ENCODE results near the gene MUC20.
"Not testable (repeated sequence)": the region's sequence is repeated elsewhere in the genome, so short reads cannot be mapped to it uniquely, and the experiment has no call there.

The MUC20 gene

GRCh38 chr3:195692781-195693427, 27.9 kb upstream of the MUC20 start:
- no peak for FAIRE-seq

- FAIRE-seq, result no peak
Observed at GRCh38 chr3:195693428-195694216, 27.2 kb upstream of the MUC20 start.

- FAIRE-seq, result not testable (repeated sequence)
Observed at GRCh38 chr3:195694217-195695076, 26.3 kb upstream of the MUC20 start.

DNA sequence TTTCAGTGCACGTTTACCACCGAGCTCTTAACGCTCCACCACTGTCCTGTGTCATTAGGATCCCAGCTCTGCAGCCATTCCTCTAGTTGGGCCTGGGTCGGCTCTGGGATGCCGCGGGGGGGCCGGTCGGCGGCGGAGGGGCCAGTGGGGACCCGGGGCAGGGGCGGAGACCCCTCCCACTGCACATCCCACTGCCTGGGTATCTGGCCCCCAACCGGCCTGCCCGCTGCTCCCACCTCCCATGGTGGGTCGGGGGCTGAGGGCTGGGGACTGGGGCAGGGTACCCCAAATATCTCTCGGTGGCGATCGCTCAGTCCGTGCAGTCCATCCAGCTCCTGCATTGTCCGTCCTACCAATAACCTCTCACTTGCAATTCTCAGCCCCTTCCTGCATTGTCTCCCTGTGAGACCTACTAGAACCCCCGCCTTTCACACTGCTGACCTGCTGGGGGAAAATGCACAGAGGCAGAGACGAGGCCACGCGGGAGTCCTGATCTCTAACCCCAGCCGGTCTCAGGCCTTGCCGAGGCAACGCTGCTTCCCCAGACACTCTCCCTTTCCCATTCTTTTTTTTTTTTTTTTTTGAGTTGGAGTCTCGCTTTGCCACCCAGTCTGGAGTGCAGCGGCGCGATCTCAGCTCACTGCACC, 24.0 kb upstream of the MUC20 start:
- FAIRE-seq, result no peak

GRCh38 chr3:195697582-195698324, 23.0 kb upstream of the MUC20 start:
- FAIRE-seq, result no peak

DNA sequence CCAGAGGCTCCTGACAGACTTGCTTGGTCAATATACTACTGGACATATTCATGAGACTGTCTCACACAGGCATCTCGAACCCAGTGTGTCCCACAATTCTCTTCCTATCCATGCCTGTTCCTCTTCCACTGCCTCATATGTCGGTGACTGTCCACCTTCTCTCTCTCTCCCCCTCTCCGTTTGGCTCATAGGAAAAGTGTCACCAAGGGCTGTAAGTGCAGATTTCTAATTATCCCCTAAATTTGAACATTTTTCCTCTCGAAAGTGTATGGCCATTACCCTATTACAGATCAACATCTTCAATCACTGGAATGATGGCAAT, 22.5 kb upstream of the MUC20 start:
- FAIRE-seq, result no peak

DNA sequence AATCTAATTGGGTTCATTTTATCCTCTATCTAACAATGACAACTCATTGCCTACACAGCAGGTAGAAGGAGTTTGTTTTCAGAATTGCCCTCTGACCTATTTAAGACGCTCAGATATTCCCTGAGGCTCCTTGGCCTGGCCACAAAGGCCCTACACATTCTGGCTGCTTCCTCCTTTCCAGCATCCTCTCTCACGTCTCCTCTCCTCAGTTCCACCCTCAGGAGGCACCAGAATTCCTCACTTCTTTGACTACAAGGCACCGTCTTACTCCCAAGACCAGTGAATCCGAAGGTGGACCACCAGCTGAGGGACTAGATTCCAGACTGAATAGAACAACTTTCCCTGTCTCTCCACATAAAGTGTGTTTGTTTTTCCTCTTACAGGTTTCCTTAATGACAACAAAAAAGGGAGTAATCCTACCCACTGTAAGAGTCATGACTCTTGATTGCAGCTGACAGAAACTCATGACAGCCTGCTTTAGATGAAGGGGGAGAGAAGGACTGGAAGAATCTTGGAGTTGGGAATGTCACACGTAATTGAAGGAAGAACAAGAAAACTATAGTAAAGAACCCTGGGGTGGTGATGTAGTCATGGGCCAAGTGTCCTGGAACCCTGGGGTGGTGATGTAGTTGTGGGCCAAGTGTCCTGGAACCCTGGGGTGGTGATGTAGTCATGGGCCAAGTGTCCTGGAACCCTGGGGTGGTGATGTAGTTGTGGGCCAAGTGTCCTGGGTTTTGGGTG, 22.0 kb upstream of the MUC20 start:
- no peak for FAIRE-seq

GRCh38 chr3:195699388-195699771, 21.4 kb upstream of the MUC20 start:
- no peak for FAIRE-seq

DNA sequence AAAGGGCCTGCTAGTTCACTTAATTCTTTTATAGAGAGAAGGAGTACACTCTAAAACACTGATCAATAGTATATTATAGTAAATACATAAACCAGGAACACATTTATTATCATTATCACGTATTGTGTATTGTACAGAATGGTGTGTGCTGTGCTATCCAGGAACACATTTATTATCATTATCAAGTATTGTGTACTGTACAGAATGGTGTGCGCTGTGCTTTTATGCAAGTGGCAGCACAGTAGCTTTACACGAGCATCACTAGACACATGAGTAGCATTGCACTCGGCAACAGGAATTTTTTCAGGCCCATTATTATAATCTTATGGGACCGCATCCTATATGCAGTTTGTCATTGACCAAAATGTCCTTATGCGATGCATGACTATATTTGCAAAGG, 20.9 kb upstream of the MUC20 start:
- FAIRE-seq, result no peak

DNA sequence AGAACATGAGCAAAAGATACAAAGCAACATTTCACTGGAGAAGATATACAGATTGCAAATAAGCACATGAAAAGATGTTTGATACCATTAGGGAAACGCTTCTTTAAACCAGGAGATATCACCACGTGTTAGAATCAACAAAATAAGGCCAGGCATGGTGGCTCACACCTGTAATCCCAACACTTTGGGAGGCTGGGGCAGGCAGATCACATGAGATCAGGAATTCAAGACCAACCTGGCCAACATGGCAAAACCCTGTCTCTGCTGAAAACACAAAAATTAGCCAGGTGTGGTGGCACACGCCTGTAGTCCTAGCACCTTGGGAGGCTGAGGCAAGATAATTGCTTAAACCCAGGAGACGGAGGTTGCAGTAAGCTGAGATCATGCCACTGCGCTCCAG, 20.5 kb upstream of the MUC20 start:
- FAIRE-seq, result no peak

DNA sequence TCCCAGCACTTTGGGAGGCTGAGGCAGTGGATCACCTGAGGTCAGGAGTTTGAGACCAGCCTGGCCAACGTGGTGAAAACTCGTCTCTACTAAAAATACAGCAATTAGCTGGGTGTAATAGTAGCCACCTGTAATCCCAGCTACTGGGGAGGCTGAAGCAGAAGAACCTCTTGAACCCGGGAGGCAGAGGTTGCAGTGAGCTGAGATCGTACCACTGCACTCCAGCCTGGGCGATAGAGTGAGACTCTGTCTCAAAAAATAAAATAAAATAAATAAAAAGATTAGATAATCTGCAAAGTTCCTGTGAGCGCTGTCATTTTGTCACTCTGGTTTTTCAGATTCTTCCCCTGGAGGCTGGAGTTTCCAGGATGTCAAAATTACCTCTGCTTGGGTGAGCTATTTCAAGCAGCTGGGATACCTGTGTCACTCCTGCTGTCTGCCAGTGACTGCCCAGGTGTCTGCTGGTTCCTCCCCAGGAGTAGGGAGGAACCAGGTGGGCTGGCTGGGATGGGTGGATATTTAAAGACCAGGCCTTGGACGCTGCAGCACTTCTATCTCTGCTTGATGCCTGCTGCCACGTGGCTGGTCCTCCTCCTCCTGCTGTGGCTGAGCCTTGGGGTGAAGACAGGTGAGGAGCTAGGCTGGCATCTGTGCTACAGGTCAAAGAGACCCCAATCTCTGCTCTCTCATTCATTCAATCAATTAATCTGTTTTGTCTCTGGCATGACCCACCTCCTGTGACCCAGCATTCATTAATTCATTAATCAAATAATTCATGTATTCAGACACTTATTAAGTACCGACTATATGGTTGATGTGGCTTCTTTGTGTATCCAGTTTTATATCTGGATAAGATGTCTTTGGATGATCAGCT, 19.5 kb upstream of the MUC20 start:
- no peak for FAIRE-seq

DNA sequence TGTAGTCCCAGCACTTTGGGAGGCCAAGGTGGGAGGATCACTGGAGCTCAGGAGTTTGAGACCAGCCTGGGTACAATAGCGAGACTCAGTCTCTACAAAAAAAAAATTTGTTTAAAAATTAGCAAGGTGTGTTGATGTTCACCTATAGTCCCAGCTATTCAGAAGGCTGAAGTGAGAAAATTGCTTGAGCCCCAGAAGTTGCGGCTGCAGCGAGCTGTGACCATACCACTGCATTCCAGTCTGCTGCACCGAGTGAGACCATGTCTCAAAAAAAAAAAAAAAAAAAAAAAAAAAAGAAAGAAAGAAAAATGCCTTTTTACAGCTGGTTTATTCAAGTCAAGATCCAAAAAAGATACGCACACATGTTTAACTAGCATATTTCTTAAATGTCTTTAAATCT, 17.0 kb upstream of the MUC20 start:
- no peak for FAIRE-seq

- no peak for FAIRE-seq
Observed at GRCh38 chr3:195704433-195704999, 16.3 kb upstream of the MUC20 start.

- no peak for FAIRE-seq
Observed at GRCh38 chr3:195705081-195705991, 15.4 kb upstream of the MUC20 start.

DNA sequence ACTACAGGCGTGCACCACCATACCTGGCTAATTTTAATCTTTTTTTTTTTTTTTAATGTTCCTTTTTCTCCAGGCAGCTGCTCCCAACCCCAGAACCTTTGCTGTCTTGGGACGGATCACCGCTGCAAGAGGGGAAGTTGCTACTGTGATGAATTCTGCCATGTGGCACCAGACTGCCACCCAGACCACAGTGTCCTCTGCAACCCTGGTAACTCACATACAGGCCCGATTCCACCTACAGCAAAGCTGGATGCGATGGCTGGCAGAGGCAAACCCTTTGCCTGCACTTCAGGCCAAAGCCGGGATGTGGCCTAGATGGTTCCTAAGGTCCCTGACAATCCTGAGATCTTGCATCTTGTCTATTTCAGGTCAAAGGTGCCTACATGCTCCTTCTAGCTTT, 12.7 kb upstream of the MUC20 start:
- no peak for FAIRE-seq

DNA sequence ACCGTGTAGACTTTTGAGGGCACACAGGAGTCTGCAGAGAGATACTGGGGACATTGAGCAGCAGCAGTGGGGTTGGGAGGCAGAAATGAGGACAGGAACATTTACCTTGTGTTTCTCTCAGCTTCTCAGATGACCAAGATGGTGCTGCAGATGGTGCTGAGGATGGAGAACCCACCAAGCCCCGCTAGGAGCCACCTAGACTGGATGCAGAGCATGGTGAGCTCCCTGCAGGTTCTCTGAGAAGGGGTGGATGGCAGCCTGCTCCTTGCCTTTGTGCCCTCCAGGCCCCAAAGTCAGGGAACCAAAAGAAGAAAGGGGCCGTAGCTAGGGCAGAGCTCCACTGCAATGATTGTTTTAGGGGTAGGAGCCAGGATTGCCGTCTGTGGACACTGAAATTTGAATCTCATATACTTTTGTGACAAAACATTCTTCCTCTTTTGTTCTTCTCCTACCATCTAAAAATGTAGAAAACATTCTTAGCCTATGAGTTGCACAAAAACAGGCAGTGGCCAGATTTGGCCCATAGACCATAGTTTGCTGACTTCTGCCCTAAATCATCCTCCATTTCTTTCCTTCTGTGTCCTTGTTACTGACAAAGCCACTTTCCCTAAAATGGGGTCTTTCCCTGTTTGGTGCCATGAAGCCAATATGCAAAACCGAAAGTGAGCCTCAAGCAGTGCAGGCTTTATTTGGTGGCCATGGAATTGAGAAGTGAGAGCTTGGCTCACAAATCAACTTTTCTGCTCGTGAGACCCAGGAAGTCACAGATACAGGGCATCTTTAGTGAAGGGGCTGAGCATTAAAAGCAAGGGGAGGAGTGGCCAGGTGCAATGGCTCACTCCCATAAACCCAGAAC, 11.9 kb upstream of the MUC20 start:
- FAIRE-seq, result no peak

GRCh38 chr3:195709676-195710085, 11.1 kb upstream of the MUC20 start:
- no peak for FAIRE-seq
